GM12872 (cell line): ENCODE data around the gene FHIT.

Source experiments
- TF ChIP-seq, protein P1 (sequence below): IDR thresholded peaks from 3 replicates; pipeline ENCODE4 v1.5.1; 2011; ENCODE audit warnings: low read depth, mild to moderate bottlenecking, low read length, moderate library complexity; ENCODE audit not compliant: insufficient read depth

Gene FHIT

DNA sequence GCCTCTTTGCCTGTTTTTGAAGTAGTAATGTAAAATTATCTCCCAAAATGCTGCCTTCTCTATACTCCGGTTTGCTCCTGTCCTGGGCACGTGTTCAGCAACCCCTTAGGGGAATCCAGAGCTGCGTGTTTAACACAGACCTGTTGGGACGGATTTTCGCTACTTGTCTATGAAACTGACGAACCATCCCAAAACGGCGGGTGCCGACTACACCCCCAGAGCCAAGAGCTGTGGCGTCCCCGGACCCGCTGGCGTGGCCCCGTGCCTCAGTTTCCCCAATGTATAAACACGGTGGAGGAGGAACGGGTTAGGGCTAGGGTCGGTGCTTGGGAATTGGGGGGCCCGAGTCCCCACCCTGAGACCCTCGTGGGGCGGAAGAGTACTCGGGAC, 473 bp downstream of the FHIT start:
- TF ChIP-seq, protein P1, sequence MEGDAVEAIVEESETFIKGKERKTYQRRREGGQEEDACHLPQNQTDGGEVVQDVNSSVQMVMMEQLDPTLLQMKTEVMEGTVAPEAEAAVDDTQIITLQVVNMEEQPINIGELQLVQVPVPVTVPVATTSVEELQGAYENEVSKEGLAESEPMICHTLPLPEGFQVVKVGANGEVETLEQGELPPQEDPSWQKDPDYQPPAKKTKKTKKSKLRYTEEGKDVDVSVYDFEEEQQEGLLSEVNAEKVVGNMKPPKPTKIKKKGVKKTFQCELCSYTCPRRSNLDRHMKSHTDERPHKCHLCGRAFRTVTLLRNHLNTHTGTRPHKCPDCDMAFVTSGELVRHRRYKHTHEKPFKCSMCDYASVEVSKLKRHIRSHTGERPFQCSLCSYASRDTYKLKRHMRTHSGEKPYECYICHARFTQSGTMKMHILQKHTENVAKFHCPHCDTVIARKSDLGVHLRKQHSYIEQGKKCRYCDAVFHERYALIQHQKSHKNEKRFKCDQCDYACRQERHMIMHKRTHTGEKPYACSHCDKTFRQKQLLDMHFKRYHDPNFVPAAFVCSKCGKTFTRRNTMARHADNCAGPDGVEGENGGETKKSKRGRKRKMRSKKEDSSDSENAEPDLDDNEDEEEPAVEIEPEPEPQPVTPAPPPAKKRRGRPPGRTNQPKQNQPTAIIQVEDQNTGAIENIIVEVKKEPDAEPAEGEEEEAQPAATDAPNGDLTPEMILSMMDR = no peak

DNA sequence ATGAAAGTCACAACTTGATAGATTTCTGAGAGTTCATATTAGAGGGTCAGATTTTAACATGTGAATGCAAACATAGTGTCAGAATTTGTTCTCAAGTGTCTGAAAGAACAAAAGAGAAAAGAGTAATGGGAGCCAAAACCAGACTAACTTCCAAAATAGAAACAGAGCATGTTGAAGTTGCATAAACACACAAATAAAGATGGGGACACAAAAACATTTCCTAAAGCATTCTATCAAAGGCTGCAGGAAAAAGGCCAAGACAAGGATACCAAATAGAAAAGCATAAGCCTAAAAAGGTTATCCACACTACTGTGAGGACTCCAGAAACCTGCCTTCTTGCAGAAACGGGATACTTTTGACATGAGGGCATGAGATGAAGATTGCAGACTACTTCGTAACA, 2.8 kb downstream of the FHIT start:
- TF ChIP-seq, protein P1 = no peak

DNA sequence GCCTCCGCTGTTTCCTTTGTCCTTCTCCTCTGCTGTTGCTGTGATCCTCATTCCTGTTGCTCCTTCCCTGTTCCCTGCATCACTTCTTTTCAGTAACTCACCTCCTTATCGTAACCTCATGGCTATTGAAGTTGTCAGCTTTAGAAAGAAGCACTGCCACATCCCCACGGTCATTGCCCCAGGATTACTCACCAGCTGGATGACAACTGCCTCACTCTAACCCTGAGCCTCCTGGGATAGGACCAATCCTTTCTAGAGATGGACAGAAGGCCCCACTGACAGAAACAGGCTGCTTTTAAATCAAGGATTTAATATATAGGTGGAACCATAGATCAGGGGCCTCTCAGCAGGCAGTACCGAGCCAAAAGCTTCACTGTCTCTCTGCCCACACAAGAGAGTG, 4.1 kb downstream of the FHIT start:
- TF ChIP-seq, protein P1 = no peak

DNA sequence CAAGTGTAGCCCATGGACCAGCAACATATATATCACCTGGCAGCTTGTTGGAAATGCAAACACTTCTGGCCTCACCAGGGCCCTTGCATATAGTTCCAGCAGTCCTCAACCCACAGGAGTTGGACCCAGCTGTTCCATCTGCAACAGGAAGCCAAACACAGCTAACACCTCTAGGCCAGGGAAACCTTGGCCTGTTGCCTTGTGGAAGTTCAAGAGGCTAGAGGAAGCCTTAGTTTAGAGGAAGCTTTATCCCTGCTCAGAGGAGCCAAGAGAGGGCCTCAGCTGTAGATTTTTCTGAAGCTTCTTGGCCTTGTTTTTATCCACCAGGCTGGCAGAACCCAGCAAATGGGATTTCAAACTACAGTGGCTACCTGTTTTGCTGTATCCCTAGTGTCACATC, 11.4 kb downstream of the FHIT start:
- TF ChIP-seq, protein P1 = no peak

DNA sequence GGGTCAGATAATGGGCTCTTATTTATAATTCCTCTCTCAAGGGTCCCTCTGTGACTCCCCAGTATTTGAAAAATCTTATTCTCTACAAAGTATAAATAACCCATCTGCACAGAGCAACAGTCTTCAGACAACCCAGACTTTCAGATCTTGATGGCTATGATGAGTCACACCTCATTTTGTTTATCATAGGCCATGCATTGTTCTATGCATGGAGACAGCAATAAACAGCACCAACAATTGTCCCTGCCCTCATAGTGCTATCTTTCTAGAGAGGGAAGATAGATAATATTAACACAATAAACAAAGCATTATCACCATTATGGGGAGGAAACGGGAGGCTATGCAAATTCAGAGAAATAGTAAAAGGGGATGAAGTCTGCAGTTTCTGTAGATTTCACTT, 13.4 kb downstream of the FHIT start:
- TF ChIP-seq, protein P1 = no peak

DNA sequence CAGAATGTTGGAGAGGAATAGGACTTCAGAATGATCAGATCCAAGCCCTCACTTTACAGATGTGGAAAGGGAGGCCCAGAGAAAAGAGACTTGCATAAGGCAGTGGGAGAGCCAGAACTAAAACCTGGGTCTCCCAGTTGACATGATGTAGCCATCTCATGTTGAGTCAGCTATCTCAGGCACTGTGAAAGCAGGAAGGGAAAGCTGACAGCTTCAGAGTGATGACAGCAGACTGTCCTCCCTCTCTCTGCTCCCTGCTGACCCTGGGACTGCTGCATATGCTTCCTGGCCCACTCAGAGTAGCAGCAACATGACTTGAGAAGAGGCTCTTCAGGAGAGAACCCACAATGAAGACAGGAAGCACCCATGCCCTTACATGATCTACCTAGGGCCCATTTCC, 14.7 kb downstream of the FHIT start:
- TF ChIP-seq, protein P1 = no peak

DNA sequence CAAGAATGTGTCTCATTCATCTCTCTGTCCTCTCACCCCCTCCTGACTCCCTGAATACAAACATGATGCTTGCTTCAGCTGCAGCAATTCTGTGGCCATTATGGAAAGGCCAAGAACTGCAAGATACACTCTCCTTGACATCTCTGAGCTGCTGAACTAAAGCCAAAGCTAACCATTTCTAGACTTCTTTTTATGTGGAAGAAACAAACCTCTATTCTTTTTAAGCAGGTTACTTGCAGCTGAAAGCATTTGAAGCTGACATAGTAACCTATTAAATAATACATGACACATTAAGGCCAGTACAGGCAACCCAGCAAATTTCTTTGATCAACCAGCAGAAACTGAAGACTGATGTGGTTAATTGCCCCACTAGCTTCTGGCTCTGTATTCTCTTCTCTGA, 17.5 kb downstream of the FHIT start:
- TF ChIP-seq, protein P1 = no peak

DNA sequence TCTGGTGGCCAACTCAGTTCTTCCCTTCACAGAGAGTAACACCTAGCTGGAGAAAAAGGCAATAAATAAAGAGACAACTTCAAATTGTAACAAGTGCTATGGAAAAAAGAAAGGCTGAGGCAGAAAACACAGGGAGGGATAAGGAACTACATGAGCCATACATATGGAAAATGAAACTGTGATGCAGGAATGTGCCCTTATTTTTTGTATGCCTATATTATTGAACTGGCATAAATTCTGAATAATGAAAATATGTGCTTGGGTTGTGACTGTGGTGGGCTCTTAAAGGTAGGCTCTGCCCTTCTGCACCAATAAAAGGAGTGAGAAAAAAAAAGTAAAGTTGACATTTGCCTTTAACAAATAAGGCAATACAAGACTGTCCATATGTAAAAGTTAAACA, 19.6 kb downstream of the FHIT start:
- TF ChIP-seq, protein P1 = no peak
